GM12878 (cell line): Measurements from ENCODE around the gene LMNTD2. TPM values are rescaled to one million over a fixed set of nuclear protein-coding genes. Genes with fewer than 3 reads are reported as not detected.

Experiments
- CUX1 ChIP-seq: IDR thresholded peaks from 2 replicates; pipeline ENCODE4 v1.6.1; 2012; ENCODE audit warnings: improper control_type of control experiment, low read depth, low read length; ENCODE audit not compliant: insufficient replicate concordance
- SKIL ChIP-seq: fragments of 450-650 bp; IDR thresholded peaks from 2 replicates; pipeline ENCODE4 v1.6.1; 2017; ENCODE audit warnings: mild to moderate bottlenecking, low read depth, inconsistent platforms; ENCODE audit not compliant: poor library complexity, severe bottlenecking
- polyA plus RNA-seq, 11 experiments: library from polyadenylated mRNA; depleted of rRNA in 4 of 11; unstranded in 6 of 11; stranded (reverse) in 5 of 11; fragments of >200 nt; fragmentation: Nextera tagmentation in 4 of 11; fragmentation: Illumina TruSeq in 1 of 11; extraction: Ambion mirVana in 4 of 11; extraction: Trizol in 1 of 11; gene quantifications; 1 replicate in 1 of 11; 2 replicates in 10 of 11; pipeline versions ENCODE4 v1.2.1 to v1.2.3, GENCODE V29; 2011 to 2016; ENCODE audit warnings: inconsistent platforms in 2 of 11, missing spikeins in 2 of 11, low read depth in 1 of 11
- total RNA-seq, 4 experiments: library from RNA; depleted of rRNA in 3 of 4; stranded (reverse); fragments of >200 nt in 3 of 4; fragmentation: Illumina TruSeq in 1 of 4; extraction: Trizol in 1 of 4; gene quantifications; 2 replicates each; pipeline versions ENCODE4 v1.2.1 to v1.2.3, GENCODE V29; 2013 to 2021

LMNTD2 gene
- total and polyA plus RNA-seq, 10 of the 15 experiments (the other 5 are each of a cell fraction or from before 2014, with no cell fraction given): 0.22 to 4.1 (median 1.3) TPM; not detected in 2

GRCh38 chr11:531919-532526, 28.5 kb downstream of the LMNTD2 start (continued):
- TF ChIP-seq SKIL: no peak
- TF ChIP-seq CUX1: no peak
